Panc1 (cell line): ENCODE data around the gene MACROD2. TPM values are rescaled to one million over a fixed set of nuclear protein-coding genes. Genes with fewer than 3 reads are reported as not detected.

Experiments used
- ATAC-seq: fragments of 200-7000 bp; cut with Tn5 transposase; 2 replicates; pipeline ENCODE4 v1.9.1; 2020; ENCODE audit warnings: mild to moderate bottlenecking, moderate library complexity
- BruUV-seq: library from RNA; stranded (reverse); fragments of 400-500 nt; replicated peaks from 2 replicates; lab custom pipeline; 2021; lab: Mats Ljungman, UMichigan
- CTCF ChIA-PET: fragments of 300-600 bp; sonication (Branson Sonifier 250); formaldehyde crosslinking; loops from one replicate; lab custom pipeline; 2022; ENCODE audit warnings: antibody characterized with exemption; lab: Charles Lee
- POLR2A ChIA-PET: fragments of 300-600 bp; sonication (Branson Sonifier 250); formaldehyde crosslinking; loops from one replicate; lab custom pipeline; 2022; ENCODE audit warnings: antibody characterized with exemption; lab: Charles Lee
- DNase-seq: peaks from one replicate; pipeline ENCODE4 v3.0.0-alpha.2; 2010; ENCODE audit warnings: low read depth, low spot score
- H3K27ac ChIP-seq: 2 replicates; pipeline ENCODE4 v1.5.1; 2011; ENCODE audit warnings: mild to moderate bottlenecking, low read length, inconsistent platforms
- H3K27me3 ChIP-seq: fragments of 200-500 bp; sonication (Bioruptor generic); 2 replicates; pipeline ENCODE4 v1.6.0; 2014; ENCODE audit warnings: low read length, inconsistent platforms; ENCODE audit not compliant: control insufficient read depth, insufficient read depth
- H3K36me3 ChIP-seq: fragments of 200-500 bp; sonication (Bioruptor generic); 2 replicates; pipeline ENCODE4 v1.5.1; 2014; ENCODE audit warnings: inconsistent platforms, mild to moderate bottlenecking, low read length, moderate library complexity; ENCODE audit not compliant: control insufficient read depth, insufficient read depth
- H3K4me1 ChIP-seq: 2 replicates; pipeline ENCODE4 v1.5.1; 2011; ENCODE audit warnings: inconsistent platforms, mild to moderate bottlenecking, low read length, moderate library complexity; ENCODE audit not compliant: control insufficient read depth, insufficient read depth
- H3K4me3 ChIP-seq, 2 experiments: 2 replicates each; pipeline ENCODE4 v1.5.1; 2011 to 2012; ENCODE audit warnings: low read depth in 2 of 2, low read length in 2 of 2, mild to moderate bottlenecking in 2 of 2, inconsistent platforms in 1 of 2, moderate library complexity in 1 of 2
- H3K9me3 ChIP-seq: fragments of 200-500 bp; sonication (Bioruptor generic); 2 replicates; pipeline ENCODE4 v1.5.1; 2014; ENCODE audit warnings: low read depth, mild to moderate bottlenecking, inconsistent platforms, low read length, moderate library complexity; ENCODE audit not compliant: control insufficient read depth, insufficient read depth
- POLR2AphosphoS5 ChIP-seq: IDR thresholded peaks from 2 replicates; pipeline ENCODE4 v1.6.1; 2012; ENCODE audit warnings: mild to moderate bottlenecking, low read depth, low read length, moderate library complexity
- SIN3A ChIP-seq: IDR thresholded peaks from 2 replicates; pipeline ENCODE4 v1.6.1; 2012; ENCODE audit warnings: low read depth, mild to moderate bottlenecking, low read length, moderate library complexity, borderline replicate concordance; ENCODE audit not compliant: insufficient read depth
- TCF7L2 ChIP-seq: IDR thresholded peaks from 2 replicates; pipeline ENCODE4 v1.6.1; 2011; ENCODE audit warnings: mild to moderate bottlenecking, low read depth, low read length, inconsistent platforms
- in situ Hi-C: cut with HindIII; loops from 2 replicates; pipeline ENCODE4 v1.10.0; 2016; ENCODE audit warnings: low sequenced_read_pairs, low pct_unique_long_range_greater_than_20kb
- intact Hi-C: fragments of 100-400 bp; cut with micrococcal nuclease; formaldehyde crosslinking; loops from one replicate; pipeline ENCODE4 v1.10.0; 2022; ENCODE audit not compliant: unreplicated experiment
- total RNA-seq: library from RNA; stranded (reverse); gene quantifications from one replicate; pipeline ENCODE4 v1.2.1, GENCODE V29; 2021; ENCODE audit not compliant: unreplicated experiment
- TF ChIP-seq, protein P1 (sequence below): fragments of 450-650 bp; IDR thresholded peaks from 2 replicates; pipeline ENCODE4 v1.5.1; 2017; ENCODE audit warnings: mild to moderate bottlenecking
- TF ChIP-seq, protein P2 (sequence below), 2 experiments: IDR thresholded peaks; 2 replicates each; pipeline ENCODE4 v1.6.1; 2011 to 2012; ENCODE audit warnings: low read depth in 2 of 2, control low read depth in 1 of 2, low read length in 1 of 2, mild to moderate bottlenecking in 1 of 2, moderate library complexity in 1 of 2; ENCODE audit not compliant: insufficient read depth in 1 of 2

The MACROD2 gene
- total RNA-seq, 1 experiment from 2014 or later = 1.2 TPM

- in situ Hi-C loops (no loop called here), intact Hi-C loops (no loop called here)
- no peak for ATAC-seq
- BruUV-seq = no TSS peak
- ChIA-PET CTCF (interaction anchor here (0.7 kb wide), 1 partner anchor 168 kb away, joined by 3 read pairs; no protein-coding TSS in a partner anchor), POLR2A (no interaction called here)
- H3K4me1 ChIP-seq = no peaks in the 10 kb centered on the region
- no peak overlapping the region for H3K4me3 ChIP-seq
- DNase-seq = no peak
- H3K36me3 ChIP-seq = no peaks in the 10 kb centered on the region
- H3K9me3 ChIP-seq = no peaks in the 10 kb centered on the region
- TF ChIP-seq POLR2AphosphoS5 = no peak
- TF ChIP-seq SIN3A = no peak
- TF ChIP-seq, protein P1, sequence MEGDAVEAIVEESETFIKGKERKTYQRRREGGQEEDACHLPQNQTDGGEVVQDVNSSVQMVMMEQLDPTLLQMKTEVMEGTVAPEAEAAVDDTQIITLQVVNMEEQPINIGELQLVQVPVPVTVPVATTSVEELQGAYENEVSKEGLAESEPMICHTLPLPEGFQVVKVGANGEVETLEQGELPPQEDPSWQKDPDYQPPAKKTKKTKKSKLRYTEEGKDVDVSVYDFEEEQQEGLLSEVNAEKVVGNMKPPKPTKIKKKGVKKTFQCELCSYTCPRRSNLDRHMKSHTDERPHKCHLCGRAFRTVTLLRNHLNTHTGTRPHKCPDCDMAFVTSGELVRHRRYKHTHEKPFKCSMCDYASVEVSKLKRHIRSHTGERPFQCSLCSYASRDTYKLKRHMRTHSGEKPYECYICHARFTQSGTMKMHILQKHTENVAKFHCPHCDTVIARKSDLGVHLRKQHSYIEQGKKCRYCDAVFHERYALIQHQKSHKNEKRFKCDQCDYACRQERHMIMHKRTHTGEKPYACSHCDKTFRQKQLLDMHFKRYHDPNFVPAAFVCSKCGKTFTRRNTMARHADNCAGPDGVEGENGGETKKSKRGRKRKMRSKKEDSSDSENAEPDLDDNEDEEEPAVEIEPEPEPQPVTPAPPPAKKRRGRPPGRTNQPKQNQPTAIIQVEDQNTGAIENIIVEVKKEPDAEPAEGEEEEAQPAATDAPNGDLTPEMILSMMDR = no peak
- no peak for TF ChIP-seq TCF7L2
- TF ChIP-seq, protein P2, sequence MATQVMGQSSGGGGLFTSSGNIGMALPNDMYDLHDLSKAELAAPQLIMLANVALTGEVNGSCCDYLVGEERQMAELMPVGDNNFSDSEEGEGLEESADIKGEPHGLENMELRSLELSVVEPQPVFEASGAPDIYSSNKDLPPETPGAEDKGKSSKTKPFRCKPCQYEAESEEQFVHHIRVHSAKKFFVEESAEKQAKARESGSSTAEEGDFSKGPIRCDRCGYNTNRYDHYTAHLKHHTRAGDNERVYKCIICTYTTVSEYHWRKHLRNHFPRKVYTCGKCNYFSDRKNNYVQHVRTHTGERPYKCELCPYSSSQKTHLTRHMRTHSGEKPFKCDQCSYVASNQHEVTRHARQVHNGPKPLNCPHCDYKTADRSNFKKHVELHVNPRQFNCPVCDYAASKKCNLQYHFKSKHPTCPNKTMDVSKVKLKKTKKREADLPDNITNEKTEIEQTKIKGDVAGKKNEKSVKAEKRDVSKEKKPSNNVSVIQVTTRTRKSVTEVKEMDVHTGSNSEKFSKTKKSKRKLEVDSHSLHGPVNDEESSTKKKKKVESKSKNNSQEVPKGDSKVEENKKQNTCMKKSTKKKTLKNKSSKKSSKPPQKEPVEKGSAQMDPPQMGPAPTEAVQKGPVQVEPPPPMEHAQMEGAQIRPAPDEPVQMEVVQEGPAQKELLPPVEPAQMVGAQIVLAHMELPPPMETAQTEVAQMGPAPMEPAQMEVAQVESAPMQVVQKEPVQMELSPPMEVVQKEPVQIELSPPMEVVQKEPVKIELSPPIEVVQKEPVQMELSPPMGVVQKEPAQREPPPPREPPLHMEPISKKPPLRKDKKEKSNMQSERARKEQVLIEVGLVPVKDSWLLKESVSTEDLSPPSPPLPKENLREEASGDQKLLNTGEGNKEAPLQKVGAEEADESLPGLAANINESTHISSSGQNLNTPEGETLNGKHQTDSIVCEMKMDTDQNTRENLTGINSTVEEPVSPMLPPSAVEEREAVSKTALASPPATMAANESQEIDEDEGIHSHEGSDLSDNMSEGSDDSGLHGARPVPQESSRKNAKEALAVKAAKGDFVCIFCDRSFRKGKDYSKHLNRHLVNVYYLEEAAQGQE (IDR thresholded peaks at IDR 0.05; ENCODE audit: insufficient read depth in 1 of 2, low read depth in 2 of 2, low read length in 1 of 2) = no peak
- H3K27me3 ChIP-seq = no peaks in the 10 kb centered on the region
- no peak overlapping the region for H3K27ac ChIP-seq
Observed at GRCh38 chr20:14657266-14658005, 662.1 kb downstream of the MACROD2 start.

GRCh38 chr20:14664101-14664500, 668.8 kb downstream of the MACROD2 start:
- Histone ChIP-seq H3K27me3 (no peaks in the 10 kb centered on the region), H3K4me1 (no peaks in the 10 kb centered on the region), H3K4me3 (no peak overlapping the region), H3K27ac (no peak overlapping the region), H3K9me3 (no peaks in the 10 kb centered on the region), H3K36me3 (no peaks in the 10 kb centered on the region)
- no TSS peak for BruUV-seq
- in situ Hi-C loops (no loop called here), intact Hi-C loops (no loop called here)
- DNase-seq (no peak), ATAC-seq (no peak)
- ChIA-PET POLR2A (no interaction called here), CTCF (no interaction called here)
- TF ChIP-seq POLR2AphosphoS5 (no peak), TCF7L2 (no peak), SIN3A (no peak)
- TF ChIP-seq, protein P2 (IDR thresholded peaks at IDR 0.05; ENCODE audit: insufficient read depth in 1 of 2, low read depth in 2 of 2, low read length in 1 of 2) = no peak
- TF ChIP-seq, protein P1 = no peak
